ENCODE measurements around the gene BARHL1.

Gene BARHL1

DNA sequence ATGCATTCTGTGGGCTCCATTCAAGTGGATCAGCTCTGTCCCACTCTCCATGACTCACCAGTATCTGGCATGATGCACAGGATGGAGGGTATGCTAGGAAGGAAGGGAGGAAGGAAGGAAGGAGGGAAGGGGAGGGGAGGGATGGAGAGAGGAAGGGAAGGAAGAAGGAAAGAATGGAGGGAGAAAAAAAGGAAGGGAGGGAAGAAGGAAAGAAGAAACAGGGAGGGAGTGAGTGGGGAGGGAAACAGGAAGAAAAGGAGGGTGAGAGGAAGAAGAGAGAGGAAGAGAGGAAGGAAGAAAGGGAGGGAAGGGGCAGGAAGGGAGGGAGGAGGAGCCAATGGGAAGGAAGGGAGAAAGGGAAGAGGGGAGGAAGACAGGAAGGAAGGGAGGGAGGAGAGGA lies 5.3 kb upstream of the BARHL1 start:
- TF ChIP-seq, protein P1, sequence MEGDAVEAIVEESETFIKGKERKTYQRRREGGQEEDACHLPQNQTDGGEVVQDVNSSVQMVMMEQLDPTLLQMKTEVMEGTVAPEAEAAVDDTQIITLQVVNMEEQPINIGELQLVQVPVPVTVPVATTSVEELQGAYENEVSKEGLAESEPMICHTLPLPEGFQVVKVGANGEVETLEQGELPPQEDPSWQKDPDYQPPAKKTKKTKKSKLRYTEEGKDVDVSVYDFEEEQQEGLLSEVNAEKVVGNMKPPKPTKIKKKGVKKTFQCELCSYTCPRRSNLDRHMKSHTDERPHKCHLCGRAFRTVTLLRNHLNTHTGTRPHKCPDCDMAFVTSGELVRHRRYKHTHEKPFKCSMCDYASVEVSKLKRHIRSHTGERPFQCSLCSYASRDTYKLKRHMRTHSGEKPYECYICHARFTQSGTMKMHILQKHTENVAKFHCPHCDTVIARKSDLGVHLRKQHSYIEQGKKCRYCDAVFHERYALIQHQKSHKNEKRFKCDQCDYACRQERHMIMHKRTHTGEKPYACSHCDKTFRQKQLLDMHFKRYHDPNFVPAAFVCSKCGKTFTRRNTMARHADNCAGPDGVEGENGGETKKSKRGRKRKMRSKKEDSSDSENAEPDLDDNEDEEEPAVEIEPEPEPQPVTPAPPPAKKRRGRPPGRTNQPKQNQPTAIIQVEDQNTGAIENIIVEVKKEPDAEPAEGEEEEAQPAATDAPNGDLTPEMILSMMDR (IDR thresholded peaks at IDR 0.05; ENCODE audit: control extremely low read depth, extremely low read depth, low read depth, missing control alignments): no peak
- DNase-seq (ENCODE audit: extremely low spot score): no peak
- ChIA-PET POLR2A (interaction anchor here (0.7 kb wide), 1 partner anchor 1213 kb away, joined by 10 read pairs; no protein-coding TSS in a partner anchor), CTCF (interaction anchor here (1.0 to 3.7 kb wide), 2 partner anchors 165 to 341 kb away, joined by 3 to 17 read pairs; no protein-coding TSS in a partner anchor)

DNA sequence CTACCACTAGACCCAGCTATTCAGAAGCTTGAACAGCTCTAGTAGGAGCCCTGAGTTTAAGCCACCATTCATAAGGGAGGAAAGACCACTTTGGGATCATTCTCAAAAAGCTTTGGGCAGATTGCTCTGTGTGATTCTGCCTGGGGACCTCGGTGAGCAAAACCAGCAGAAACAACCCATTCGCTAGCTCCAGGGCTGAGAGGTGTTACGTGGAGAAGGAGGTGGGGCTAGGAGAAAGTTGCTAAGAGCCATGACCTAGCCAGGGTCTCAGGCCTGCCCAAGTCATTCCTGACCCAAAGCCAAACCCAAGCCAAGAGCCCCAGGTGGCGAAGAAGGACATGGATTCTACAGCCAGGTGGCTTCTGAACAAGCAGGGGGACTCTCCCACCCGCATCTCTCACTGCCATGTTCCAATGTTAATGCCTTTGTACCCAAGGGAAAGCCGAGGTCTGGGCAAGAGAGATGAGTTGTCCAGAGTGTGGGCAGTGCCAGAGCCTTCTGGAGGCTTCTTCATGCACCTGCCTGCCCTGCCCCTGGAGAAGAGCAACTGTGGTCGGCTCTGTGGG lies 4.0 kb upstream of the BARHL1 start:
- TF ChIP-seq, protein P1 (IDR thresholded peaks at IDR 0.05; ENCODE audit: control extremely low read depth, extremely low read depth, low read depth, missing control alignments): no peak
- ChIA-PET POLR2A (no interaction called here), CTCF (interaction anchor here (1.0 kb wide), 1 partner anchor 71 kb away, joined by 4 read pairs; no protein-coding TSS in a partner anchor)
- no peak for DNase-seq (ENCODE audit: extremely low spot score)

DNA sequence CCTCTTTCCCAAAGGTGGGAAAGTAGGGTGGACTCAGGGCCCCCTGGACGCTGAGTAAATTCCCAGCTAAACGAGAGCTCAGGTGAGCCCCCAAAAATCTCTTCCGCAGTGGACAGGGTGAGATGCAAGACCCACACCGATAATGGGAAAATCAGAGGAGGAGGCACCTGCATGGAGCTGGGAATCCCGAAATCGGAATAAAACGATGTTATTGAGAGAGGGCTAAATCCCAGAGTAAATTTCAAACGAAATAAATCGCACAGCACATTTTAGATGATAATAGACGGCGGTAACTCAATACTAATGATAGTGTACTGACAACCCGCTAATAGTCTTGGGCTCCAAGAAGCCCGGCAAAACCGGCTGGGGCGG lies 3.0 kb upstream of the BARHL1 start:
- ChIA-PET POLR2A (no interaction called here), CTCF (no interaction called here)
- TF ChIP-seq, protein P1 (IDR thresholded peaks at IDR 0.05; ENCODE audit: control extremely low read depth, extremely low read depth, low read depth, missing control alignments): no peak
- no peak for DNase-seq (ENCODE audit: extremely low spot score)

DNA sequence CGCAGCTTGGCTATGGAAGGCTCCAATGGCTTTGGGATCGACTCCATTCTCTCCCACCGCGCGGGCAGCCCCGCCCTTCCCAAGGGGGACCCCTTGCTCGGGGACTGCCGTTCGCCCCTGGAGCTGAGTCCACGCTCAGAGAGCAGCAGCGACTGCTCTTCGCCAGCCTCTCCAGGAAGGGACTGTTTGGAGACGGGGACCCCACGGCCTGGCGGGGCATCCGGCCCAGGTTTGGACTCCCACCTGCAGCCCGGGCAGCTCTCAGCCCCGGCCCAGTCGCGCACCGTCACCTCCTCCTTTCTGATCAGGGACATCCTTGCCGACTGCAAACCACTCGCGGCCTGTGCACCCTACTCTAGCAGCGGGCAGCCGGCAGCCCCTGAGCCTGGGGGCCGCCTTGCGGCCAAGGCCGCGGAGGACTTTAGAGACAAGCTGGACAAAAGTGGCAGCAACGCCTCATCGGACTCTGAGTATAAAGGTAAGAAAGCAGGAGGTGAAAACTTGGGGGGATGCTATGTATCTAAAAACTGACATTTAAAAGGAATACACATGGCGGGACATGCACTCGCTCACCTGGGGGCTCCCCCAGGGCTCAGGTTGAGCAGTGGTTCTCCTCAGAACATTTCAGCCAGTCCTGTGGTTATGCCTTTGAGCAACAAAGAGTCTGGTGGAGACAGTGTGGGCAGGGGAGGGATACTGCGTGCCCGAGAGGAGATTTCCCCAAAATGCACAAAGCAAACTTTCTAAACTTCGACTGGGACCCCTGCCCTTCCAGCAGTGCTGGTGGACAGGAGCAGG lies 579 bp downstream of the BARHL1 start:
- POLR2A ChIA-PET: no interaction called here
- DNase-seq (ENCODE audit: extremely low spot score): no peak
- CTCF ChIA-PET: interaction anchor here (1.1 kb wide), 1 partner anchor 8 kb away, joined by 3 read pairs; no protein-coding TSS in a partner anchor
- TF ChIP-seq, protein P1 (IDR thresholded peaks at IDR 0.05; ENCODE audit: control extremely low read depth, extremely low read depth, low read depth, missing control alignments): no peak

DNA sequence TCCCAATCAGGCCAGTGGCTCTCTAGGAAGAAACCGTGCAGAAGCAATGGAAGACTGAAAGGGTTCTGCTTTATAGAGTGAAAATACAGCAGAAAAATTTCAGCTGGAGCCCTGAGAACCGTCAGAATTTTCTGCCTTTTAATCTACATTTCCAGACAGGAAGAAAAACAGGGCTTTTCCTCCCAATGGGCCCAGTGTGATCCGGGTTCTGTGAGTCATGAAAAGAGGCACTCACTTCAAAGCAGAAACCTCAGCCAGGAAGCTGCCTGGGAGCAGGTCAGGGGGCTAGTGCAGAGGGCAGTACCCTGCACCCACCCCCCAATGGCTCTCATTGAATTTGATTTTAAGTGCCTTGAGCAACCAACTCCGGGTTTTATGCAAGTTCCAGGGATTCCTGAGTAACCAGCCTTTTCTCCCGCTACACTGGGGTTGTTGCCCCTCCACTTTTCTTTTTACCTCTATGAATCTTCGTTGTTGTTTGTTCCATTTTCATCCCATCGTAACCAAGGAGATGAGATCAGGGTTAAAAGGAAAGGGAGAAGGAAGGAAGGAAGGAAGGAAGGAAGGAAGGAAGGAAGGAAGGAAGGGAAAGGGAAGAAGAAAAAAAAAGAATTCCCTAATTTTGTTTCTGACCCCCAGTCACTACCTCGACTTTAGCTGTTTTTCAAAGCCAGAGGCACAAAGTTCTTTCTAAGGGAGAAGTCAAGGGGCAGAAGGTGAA lies 1.3 kb downstream of the BARHL1 start:
- no peak for DNase-seq (ENCODE audit: extremely low spot score)
- CTCF ChIA-PET: interaction anchor here (1.1 kb wide), 1 partner anchor 9 kb away, joined by 3 read pairs; no protein-coding TSS in a partner anchor
- TF ChIP-seq, protein P1 (IDR thresholded peaks at IDR 0.05; ENCODE audit: control extremely low read depth, extremely low read depth, low read depth, missing control alignments): no peak

More for the DNA sequence above, 1.3 kb downstream of the BARHL1 start:
- POLR2A ChIA-PET: no interaction called here

Measured in GM10248 (cell line).